Lower leg skin (tissue), 3 donors: ENCODE measurements around the gene C5orf58.

Experiments
- POLR2A ChIP-seq, 2 donors: fragments of 450-650 bp; IDR thresholded peaks; one replicate each; pipeline ENCODE4 v1.6.1; 2016 to 2017; ENCODE audit warnings: antibody characterized with exemption in 2 of 2, mild to moderate bottlenecking in 1 of 2, moderate library complexity in 1 of 2
- TF ChIP-seq, protein P1 (sequence below), 3 donors: fragments of 450-650 bp; IDR thresholded peaks; one replicate each; pipeline ENCODE4 v1.5.1; 2016; ENCODE audit warnings: antibody characterized with exemption in 3 of 3, mild to moderate bottlenecking in 3 of 3, moderate library complexity in 2 of 3

GRCh38 chr5:170206216-170206615, 26.6 kb upstream of the C5orf58 start:
- TF ChIP-seq, protein P1, sequence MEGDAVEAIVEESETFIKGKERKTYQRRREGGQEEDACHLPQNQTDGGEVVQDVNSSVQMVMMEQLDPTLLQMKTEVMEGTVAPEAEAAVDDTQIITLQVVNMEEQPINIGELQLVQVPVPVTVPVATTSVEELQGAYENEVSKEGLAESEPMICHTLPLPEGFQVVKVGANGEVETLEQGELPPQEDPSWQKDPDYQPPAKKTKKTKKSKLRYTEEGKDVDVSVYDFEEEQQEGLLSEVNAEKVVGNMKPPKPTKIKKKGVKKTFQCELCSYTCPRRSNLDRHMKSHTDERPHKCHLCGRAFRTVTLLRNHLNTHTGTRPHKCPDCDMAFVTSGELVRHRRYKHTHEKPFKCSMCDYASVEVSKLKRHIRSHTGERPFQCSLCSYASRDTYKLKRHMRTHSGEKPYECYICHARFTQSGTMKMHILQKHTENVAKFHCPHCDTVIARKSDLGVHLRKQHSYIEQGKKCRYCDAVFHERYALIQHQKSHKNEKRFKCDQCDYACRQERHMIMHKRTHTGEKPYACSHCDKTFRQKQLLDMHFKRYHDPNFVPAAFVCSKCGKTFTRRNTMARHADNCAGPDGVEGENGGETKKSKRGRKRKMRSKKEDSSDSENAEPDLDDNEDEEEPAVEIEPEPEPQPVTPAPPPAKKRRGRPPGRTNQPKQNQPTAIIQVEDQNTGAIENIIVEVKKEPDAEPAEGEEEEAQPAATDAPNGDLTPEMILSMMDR (IDR thresholded peaks at IDR 0.05): no peak
- TF ChIP-seq POLR2A (IDR thresholded peaks at IDR 0.05): no peak
